GM12891 (cell line): ENCODE measurements around the gene KCNIP4.

Source experiments
- PAX5 ChIP-seq: IDR thresholded peaks from 2 replicates; pipeline ENCODE4 v1.6.1; 2011; ENCODE audit warnings: low read length, moderate library complexity, mild to moderate bottlenecking; ENCODE audit not compliant: insufficient read depth, severe bottlenecking
- POLR2A ChIP-seq: IDR thresholded peaks from 2 replicates; pipeline ENCODE4 v1.6.1; 2011; ENCODE audit warnings: low read depth, low read length, control low read depth
- POLR2AphosphoS5 ChIP-seq: IDR thresholded peaks from 2 replicates; pipeline ENCODE4 v1.6.1; 2011; ENCODE audit warnings: low read depth, low read length, control low read depth
- SPI1 ChIP-seq: IDR thresholded peaks from 2 replicates; pipeline ENCODE4 v1.6.1; 2011; ENCODE audit warnings: low read depth, low read length, control low read depth

DNA sequence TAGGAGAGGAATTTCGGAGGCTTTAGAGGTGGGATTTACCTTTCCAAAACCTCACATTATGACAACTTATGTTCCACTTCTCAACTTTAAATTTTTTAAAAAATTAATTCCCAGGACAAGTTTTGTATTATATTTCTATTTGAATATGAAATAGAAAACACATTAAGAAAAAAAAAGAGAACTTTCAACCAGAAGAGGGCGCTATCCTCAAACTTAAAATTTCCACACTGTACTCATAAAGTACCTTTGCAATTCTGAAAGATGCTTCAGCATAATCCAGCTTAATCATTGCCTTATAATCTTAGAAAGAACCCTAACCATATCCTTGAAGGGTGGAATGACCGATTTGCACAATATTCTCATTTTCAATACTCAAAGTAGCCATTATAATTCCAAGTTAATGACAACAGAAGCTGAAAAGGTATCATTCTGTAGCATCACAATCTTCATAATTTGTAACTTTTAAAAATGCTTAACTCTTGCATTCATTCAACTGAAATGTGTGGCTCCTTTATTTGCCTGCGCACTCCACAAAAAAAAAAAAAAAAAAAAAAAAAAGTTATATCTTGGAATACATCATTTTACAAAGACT, 158.0 kb downstream of the KCNIP4 start:
- TF ChIP-seq POLR2A (no peak), POLR2AphosphoS5 (no peak), SPI1 (no peak), PAX5 (no peak)
